COLO668 (cell line): Measurements from ENCODE around the gene SLC48A1.

Experiments used
- DNase-seq: peaks from one replicate; lab custom pipeline; 2025; ENCODE audit not compliant: unreplicated experiment; lab: John Stamatoyannopoulos, UW

The SLC48A1 gene

DNA sequence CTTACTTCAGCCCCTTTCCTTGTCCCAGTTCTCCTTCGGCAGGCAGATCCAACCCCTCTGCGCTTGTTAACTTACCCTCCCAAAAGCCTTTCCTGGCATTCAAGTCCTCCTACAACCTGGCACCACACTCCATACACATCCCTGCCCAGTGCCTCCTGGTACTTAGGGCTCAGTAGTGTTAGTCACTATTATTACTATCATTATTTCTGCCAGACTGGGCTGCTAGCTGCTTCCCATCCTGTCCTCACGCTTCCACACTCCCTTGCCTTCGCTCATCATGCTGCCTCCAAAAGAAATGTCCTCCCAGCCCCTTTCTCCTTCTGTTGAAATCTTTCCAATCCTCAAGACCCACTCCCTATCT is 48.3 kb downstream of the SLC48A1 start:
- no peak for DNase-seq

DNA sequence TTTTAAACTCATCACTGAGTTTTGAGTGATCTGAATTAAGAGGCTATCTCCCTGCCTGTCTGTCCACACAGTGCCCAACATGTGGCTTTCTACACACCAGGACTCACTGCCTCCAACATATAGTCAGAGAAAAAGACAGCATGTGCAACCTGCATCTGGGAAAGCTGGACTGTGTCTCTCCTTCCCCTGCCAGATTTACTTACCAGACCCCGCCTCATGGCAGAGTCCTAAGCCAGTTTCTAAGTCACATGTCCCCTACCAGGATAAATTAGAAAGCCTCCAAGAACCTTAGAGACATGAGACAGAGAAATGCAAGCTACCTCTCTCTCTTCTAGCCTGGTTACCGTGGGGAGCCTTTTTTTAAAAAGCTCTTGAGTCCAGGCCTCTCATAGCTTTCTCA is 49.4 kb downstream of the SLC48A1 start:
- DNase-seq: no peak

DNA sequence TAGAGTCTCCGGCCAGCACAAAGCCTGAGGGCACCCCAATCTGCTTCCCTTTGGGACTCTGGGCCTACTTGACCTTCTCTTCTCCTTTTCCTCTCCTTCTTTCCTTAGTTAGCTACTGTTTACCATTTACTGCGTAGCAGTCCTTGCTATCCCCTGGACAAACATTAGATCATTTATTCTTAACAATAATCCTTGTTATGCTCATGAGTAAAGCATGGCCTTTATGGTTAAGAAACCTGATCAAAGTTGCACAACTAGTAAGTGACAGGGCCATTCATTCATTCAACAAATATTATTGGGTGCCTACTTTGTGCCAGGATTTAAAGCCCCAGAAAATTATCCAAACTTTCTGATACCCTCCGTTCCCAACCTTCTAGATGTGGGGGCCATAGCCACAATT is 49.8 kb downstream of the SLC48A1 start:
- DNase-seq: no peak

DNA sequence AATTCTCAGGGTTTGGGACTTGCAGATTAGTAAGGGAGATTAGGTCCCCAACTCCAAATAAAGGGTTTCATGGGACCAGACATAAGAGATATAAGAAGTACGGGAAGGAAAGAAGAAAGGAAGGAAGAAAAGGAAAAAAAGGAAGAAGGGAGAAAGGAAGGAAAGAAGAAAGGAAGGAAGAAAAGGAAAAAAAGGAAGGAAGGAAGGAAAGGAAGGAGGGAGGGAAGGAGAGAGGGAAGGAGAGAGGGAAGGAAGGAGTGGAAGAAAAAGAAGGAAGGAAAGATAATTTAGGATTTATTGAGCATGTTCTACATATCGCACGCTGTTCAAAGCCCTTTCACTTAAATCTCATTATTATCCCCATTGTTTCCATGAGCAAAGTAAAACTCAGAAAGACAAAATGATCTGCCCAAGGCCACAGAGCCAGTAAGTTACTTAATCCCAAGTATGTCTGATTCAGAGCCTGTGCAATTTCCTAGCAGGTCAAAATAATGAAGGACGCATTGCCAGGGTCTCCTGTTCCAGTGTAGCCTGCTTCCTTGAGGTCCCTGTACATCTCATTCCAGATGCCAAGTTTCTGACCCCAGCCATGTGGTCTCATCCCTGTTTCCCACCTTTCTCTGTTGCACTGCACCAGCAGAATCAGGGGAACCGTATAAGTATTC is 50.5 kb downstream of the SLC48A1 start:
- no peak for DNase-seq

DNA sequence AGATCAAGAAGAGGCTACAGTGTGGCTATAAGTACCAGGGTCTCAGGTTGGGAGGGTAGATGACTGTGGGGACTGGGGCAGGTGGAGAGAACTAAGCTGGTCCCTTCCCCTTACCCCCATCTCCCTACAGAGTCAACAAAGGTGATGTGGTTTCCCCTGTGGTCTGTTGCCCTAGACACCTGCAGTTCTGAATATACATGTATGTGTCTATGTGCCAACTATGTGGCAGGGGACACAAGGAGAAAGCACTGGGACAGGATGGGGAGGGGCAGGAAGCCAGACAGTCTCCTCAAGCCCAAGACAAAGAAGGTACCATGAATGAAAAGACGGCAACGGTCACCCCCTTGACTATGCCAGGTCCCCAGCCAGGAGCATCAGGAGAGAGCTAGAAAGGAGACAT is 51.2 kb downstream of the SLC48A1 start:
- DNase-seq: no peak

DNA sequence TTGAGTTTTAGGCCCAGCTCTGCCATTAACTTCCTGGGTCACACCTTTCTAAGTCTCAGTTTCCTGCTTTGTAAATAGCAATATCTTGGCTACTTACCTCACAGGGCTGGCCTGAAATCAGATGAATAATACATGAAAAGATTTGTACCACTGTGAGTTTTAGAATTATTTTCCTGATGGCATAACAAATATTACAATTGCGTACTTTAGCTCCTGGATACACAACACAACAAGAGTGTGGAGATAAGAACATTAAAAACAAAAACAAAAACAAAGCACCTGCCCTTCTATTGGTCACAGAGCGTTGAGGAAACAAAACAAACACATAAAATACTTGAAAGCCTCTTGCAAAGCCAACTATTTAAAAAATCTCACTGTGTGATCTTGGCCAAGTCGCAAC is 51.6 kb downstream of the SLC48A1 start:
- DNase-seq: no peak

DNA sequence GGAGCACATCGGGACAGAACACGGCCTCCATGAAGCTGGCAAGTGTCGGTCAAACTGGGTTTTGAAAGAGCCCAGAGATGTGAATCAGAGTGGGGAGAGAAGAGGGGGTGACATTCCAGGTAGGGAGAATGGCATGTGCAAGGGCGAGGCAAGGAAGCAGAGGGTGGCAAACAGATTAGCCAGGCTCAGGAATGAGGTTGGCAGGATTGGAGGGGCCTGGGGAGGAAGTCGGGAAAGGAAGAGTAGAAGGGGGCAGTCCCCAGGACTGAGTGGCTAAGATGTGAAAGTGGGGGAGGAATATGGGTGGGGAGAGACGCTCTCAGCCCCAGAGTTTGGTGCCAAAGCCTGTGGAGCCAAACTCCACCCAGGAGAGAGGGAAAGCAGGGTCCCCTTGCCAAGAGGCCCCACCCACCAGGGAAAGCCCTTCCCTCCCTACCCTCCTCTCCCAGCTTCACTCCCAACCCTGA is 52.2 kb downstream of the SLC48A1 start:
- DNase-seq: no peak

DNA sequence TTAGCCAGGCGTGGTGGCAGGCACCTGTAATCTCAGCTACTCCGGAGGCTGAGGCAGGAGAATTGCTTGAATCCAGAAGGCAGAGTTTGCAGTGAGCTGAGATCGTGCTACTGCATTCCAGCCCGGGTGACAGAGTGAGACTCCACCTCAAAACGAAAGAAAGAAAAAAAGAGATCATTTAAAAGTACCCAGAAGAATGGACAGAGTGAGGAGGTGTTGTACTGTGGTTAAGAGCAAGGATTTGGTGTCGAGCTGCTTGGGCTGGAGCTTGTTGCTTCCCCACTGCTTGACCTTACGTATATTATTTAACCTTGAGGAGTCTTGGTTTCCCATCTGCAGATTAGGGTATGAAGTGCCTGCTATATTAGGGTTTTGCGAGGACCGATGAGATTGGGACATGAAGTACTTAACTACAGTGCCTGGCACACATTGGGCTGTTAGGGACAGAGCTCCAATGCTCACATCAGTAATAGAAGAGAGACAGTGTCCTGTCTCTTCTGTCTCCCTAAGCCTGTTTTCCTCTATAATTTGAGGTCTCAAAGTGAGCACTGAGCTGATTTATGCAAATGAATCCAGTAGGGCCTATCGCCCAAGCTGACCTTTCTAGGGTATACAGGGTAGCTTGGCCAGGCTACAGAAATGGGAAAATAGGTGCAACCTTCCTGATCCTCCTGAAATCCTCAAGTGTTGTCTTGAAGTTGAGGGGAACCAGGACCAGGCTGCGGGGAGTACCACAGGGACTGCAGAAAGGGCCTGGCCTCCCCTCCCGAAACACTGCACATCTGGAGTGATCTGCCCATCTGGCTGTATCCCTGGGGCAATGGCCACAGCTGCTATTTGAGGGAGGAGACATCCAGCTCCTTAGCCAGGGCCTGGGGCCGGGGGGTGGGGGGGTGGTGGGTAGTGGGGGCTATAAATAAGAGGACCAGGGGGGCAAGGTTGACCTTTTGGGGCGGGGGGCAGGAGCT is 55.3 kb downstream of the SLC48A1 start:
- no peak for DNase-seq

DNA sequence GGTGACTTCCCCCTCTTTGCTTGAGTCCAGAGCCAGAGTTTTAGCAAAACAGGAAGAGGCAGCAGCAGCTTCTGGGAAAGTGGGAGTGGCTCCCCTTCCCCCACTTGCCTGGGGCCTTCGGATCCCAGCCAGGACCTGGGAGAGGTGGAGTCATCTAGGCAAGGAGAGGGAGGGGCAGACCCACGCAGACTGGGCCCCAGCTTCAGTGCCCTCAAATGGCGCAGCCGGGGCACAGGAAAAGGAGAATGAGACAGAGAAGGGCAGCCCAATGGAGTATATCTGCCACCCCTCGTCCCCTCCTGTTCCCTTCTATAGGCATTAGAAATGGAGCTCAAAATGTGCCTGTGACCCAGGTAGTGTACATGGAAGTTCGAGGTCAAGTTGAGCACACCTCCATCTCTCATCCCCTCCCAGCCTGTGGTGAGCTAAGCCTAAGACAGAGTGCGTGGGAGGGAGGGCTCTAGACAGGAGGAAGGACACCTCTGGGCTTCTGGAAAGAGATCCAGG is 56.0 kb downstream of the SLC48A1 start:
- DNase-seq: peak; percentile 1

DNA sequence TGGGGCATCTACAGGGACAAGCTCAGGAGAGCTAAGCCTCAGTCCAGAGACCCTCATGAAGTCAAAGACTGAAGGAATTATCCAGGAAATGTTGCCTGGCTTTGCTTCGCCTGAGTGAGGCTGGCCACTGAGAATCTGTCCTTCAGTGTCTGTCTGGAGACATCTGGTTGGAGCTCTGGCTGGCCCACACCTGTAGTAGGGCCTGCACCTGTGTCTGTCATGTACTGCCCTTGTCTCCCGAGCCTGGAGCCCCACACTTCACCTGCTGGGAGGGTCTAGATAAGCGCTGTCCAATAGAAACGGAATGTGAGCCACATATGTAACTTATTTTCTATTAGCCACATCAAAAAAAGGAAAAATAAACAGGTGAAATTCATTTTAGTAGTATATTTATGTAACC is 56.5 kb downstream of the SLC48A1 start:
- DNase-seq: no peak
